GM12874 (cell line): ENCODE measurements around the gene TLE4.

Experiments used
- CTCF ChIP-seq: IDR thresholded peaks from 2 replicates; pipeline ENCODE4 v1.5.1; 2011; ENCODE audit warnings: low read depth, mild to moderate bottlenecking, control low read depth, low read length, moderate library complexity; ENCODE audit not compliant: insufficient read depth

The TLE4 gene

GRCh38 chr9:79699479-79699878 lies 127.7 kb downstream of the TLE4 start:
- TF ChIP-seq CTCF: no peak

GRCh38 chr9:79700607-79701360 lies 129.0 kb downstream of the TLE4 start:
- TF ChIP-seq CTCF: no peak

DNA sequence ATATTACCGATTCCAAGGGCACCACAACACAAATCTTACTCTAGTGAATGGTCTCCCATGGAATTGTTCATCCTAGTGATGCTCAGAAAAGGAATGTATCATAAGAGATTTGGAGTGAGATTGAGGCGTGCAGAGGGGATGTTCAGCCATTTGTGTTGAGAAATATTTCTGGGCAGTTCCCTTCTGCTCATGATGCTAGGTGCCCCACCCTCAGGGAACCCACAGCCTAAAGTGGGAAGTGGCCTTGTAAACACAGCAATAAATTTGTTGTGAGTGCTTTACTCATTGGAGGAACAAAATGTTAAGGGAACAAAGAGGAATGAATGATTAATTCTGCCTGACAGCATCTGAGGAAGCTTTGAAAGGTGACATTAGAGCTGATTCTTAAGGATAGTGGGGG lies 129.9 kb downstream of the TLE4 start:
- TF ChIP-seq CTCF: no peak

GRCh38 chr9:79705704-79706103 lies 133.9 kb downstream of the TLE4 start:
- TF ChIP-seq CTCF: no peak

- no peak for TF ChIP-seq CTCF
Measured at GRCh38 chr9:79706512-79706911, 134.7 kb downstream of the TLE4 start.

GRCh38 chr9:79707589-79707988 lies 135.8 kb downstream of the TLE4 start:
- no peak for TF ChIP-seq CTCF

- TF ChIP-seq CTCF: no peak
Measured at GRCh38 chr9:79708541-79708940, 136.8 kb downstream of the TLE4 start.
